Gastrocnemius medialis (tissue), 4 donors: Measurements from ENCODE around the gene EMX1.

Source experiments
- POLR2A ChIP-seq, 2 donors: fragments of 450-650 bp; IDR thresholded peaks; one replicate each; pipeline ENCODE4 v1.6.1; 2017; ENCODE audit warnings: antibody characterized with exemption in 2 of 2, mild to moderate bottlenecking in 2 of 2, moderate library complexity in 2 of 2
- TF ChIP-seq, protein P1 (sequence below), 5 experiments: fragments of 450-650 bp in 3 of 5; fragments of 200-600 bp in 2 of 5; sonication (generic) in 2 of 5; IDR thresholded peaks in 4 of 5; conservative IDR thresholded peaks in 1 of 5; 1 replicate in 4 of 5; 2 replicates in 1 of 5; pipeline ENCODE4 v1.5.1; 2016 to 2019; ENCODE audit warnings: antibody characterized with exemption in 5 of 5, mild to moderate bottlenecking in 3 of 5, moderate library complexity in 3 of 5

DNA sequence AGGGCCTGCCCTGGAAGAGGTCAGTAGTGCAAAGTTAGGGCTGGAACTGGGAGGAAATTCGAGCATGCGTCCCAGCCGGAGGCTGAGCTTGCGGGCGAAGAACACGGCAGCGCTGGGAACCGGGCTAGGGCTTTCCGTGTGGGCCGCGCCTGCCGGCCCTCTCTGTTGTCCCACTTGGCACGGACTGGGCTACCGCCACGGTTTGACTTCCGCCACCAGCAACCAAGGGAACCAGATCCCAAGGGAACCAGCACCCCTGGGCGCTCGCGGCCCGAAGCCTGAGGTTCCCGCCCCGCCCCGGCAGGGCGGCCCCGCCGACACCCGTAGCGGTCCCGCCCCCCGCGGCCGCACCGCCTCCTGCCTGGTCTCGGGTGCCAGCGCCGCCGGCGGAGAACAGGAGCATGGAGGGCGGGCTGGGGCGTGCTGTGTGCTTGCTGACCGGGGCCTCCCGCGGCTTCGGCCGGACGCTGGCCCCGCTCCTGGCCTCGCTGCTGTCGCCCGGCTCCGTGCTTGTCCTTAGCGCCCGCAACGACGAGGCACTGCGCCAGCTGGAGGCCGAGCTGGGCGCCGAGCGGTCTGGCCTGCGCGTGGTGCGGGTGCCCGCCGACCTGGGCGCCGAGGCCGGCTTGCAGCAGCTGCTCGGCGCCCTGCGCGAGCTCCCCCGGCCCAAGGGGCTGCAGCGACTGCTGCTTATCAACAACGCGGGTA lies 30.1 kb upstream of the EMX1 start, which contains the start of gene SPR:
- TF ChIP-seq, protein P1, sequence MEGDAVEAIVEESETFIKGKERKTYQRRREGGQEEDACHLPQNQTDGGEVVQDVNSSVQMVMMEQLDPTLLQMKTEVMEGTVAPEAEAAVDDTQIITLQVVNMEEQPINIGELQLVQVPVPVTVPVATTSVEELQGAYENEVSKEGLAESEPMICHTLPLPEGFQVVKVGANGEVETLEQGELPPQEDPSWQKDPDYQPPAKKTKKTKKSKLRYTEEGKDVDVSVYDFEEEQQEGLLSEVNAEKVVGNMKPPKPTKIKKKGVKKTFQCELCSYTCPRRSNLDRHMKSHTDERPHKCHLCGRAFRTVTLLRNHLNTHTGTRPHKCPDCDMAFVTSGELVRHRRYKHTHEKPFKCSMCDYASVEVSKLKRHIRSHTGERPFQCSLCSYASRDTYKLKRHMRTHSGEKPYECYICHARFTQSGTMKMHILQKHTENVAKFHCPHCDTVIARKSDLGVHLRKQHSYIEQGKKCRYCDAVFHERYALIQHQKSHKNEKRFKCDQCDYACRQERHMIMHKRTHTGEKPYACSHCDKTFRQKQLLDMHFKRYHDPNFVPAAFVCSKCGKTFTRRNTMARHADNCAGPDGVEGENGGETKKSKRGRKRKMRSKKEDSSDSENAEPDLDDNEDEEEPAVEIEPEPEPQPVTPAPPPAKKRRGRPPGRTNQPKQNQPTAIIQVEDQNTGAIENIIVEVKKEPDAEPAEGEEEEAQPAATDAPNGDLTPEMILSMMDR (IDR thresholded peaks at IDR 0.05 in 4 of 5, conservative IDR thresholded peaks at IDR 0.05 in 1 of 5) = no peak
- TF ChIP-seq POLR2A (IDR thresholded peaks at IDR 0.05) = peak in 1 of 2 donors; percentile 26
